ENCODE results near the gene ABCB4.

ABCB4 gene

DNA sequence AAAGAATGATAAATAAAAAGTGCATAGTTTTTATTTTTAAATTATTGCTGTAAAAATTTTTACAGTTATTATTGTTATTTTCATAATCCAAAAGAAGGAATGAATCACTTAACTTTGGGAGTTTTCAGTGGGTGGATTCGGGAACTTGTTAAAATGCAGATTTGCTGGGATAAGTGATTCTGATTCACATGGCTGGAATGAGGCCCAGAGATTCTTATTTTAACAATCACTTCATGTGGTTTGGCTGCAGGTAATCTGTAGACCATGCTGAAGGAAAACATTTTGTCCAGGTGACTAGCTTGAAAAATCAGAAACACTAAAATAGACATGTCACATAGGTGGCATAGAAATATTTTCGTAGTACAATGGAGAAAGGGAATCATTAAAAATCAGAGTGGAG lies 116.1 kb downstream of the ABCB4 start:
- no peak overlapping the region for H2AFZ ChIP-seq

DNA sequence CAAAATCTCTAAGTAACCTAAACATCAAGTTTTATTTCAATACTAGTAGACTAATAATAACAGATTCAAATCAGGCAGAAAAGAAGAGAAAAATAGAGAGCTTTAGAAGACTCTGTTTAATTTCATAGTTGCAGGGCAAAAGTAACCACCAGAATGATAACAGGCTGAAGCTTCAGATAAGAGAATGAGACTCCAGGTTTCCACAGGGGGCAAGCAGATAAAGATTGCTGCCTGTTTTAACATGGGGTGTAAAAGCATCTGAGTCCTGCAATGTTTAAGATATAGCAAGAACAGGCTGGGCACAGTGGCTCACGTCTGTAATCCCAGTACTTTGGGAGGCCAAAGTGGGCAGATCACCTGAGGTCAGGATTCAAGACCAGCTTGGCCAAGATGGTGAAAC lies 119.0 kb downstream of the ABCB4 start:
- Histone ChIP-seq H3K9me3 (ENCODE audit: control insufficient read depth, low read length) (no peaks in the 10 kb centered on the region), H3K4me1 (no peaks in the 10 kb centered on the region), H3K4me2 (ENCODE audit: low read length) (no peak overlapping the region), H3K36me3 (ENCODE audit: control insufficient read depth, insufficient read depth, low read length) (no peaks in the 10 kb centered on the region), H3K9ac (no peak overlapping the region), H3K27ac (no peak overlapping the region), H3K79me2 (no peaks in the 10 kb centered on the region), H3K27me3 (ENCODE audit: control insufficient read depth, insufficient read depth, low read length) (no peaks in the 10 kb centered on the region), H3K4me3 (ENCODE audit: low read depth, low read length) (no peak overlapping the region), H2AFZ (no peak overlapping the region)
- TF ChIP-seq, protein P1, sequence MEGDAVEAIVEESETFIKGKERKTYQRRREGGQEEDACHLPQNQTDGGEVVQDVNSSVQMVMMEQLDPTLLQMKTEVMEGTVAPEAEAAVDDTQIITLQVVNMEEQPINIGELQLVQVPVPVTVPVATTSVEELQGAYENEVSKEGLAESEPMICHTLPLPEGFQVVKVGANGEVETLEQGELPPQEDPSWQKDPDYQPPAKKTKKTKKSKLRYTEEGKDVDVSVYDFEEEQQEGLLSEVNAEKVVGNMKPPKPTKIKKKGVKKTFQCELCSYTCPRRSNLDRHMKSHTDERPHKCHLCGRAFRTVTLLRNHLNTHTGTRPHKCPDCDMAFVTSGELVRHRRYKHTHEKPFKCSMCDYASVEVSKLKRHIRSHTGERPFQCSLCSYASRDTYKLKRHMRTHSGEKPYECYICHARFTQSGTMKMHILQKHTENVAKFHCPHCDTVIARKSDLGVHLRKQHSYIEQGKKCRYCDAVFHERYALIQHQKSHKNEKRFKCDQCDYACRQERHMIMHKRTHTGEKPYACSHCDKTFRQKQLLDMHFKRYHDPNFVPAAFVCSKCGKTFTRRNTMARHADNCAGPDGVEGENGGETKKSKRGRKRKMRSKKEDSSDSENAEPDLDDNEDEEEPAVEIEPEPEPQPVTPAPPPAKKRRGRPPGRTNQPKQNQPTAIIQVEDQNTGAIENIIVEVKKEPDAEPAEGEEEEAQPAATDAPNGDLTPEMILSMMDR (IDR thresholded peaks at IDR 0.05), result no peak

More for the DNA sequence above, 116.1 kb downstream of the ABCB4 start:
- no peaks in the 10 kb centered on the region for H3K4me1 ChIP-seq
- TF ChIP-seq, protein P1 (IDR thresholded peaks at IDR 0.05), result no peak
- no peak overlapping the region for H3K9ac ChIP-seq
- no peaks in the 10 kb centered on the region for H3K36me3 ChIP-seq (ENCODE audit: control insufficient read depth, insufficient read depth, low read length)
- no peaks in the 10 kb centered on the region for H3K9me3 ChIP-seq (ENCODE audit: control insufficient read depth, low read length)
- H3K27ac ChIP-seq, result no peak overlapping the region
- no peaks in the 10 kb centered on the region for H3K27me3 ChIP-seq (ENCODE audit: control insufficient read depth, insufficient read depth, low read length)
- H3K4me3 ChIP-seq (ENCODE audit: low read depth, low read length), result no peak overlapping the region
- no peak overlapping the region for H3K4me2 ChIP-seq (ENCODE audit: low read length)
- no peaks in the 10 kb centered on the region for H3K79me2 ChIP-seq

GRCh38 chr7:87354749-87355148 lies 120.7 kb downstream of the ABCB4 start:
- Histone ChIP-seq H3K79me2 (no peaks in the 10 kb centered on the region), H3K36me3 (ENCODE audit: control insufficient read depth, insufficient read depth, low read length) (no peaks in the 10 kb centered on the region), H3K4me1 (no peaks in the 10 kb centered on the region), H3K9ac (no peak overlapping the region), H3K27ac (no peak overlapping the region), H3K27me3 (ENCODE audit: control insufficient read depth, insufficient read depth, low read length) (no peaks in the 10 kb centered on the region), H3K9me3 (ENCODE audit: control insufficient read depth, low read length) (no peaks in the 10 kb centered on the region), H3K4me2 (ENCODE audit: low read length) (no peak overlapping the region), H2AFZ (no peak overlapping the region), H3K4me3 (ENCODE audit: low read depth, low read length) (no peak overlapping the region)
- TF ChIP-seq, protein P1 (IDR thresholded peaks at IDR 0.05), result no peak

All from parathyroid adenoma (tissue), 2 donors.